GM12874 (cell line): ENCODE data around the gene PELI2.

ENCODE experiments used
- CTCF ChIP-seq: IDR thresholded peaks from 2 replicates; pipeline ENCODE4 v1.5.1; 2011; ENCODE audit warnings: low read depth, mild to moderate bottlenecking, control low read depth, low read length, moderate library complexity; ENCODE audit not compliant: insufficient read depth

PELI2 gene

GRCh38 chr14:56108057-56108456, 10.2 kb upstream of the PELI2 start:
- no peak for TF ChIP-seq CTCF

GRCh38 chr14:56112781-56113180, 5.4 kb upstream of the PELI2 start:
- TF ChIP-seq CTCF, result no peak

- no peak for TF ChIP-seq CTCF
These were observed 2.8 kb upstream of the PELI2 start for GRCh38 chr14:56115334-56115870.

- no peak for TF ChIP-seq CTCF
These were observed 2.0 kb upstream of the PELI2 start for GRCh38 chr14:56115976-56116893.

GRCh38 chr14:56118611-56119181, 485 bp downstream of the PELI2 start:
- no peak for TF ChIP-seq CTCF

- no peak for TF ChIP-seq CTCF
These were observed 1.2 kb downstream of the PELI2 start for GRCh38 chr14:56119201-56119981.

- no peak for TF ChIP-seq CTCF
These were observed 2.0 kb downstream of the PELI2 start for GRCh38 chr14:56120091-56120691.
